Colonic mucosa (tissue), 4 donors: ENCODE measurements around the gene MS4A12. TPM values are rescaled to one million over a fixed set of nuclear protein-coding genes. Genes with fewer than 3 reads are reported as not detected.

Experiments
- DNase-seq: peaks from one replicate; pipeline ENCODE4 v3.0.0-alpha.2; 2020
- H3K27ac ChIP-seq: fragments of 200-600 bp; one replicate; pipeline ENCODE4 v1.8.0; 2021
- H3K27me3 ChIP-seq: fragments of 200-600 bp; one replicate; pipeline ENCODE4 v1.8.0; 2021
- H3K36me3 ChIP-seq: fragments of 200-600 bp; one replicate; pipeline ENCODE4 v1.8.0; 2021
- H3K4me1 ChIP-seq: fragments of 200-600 bp; one replicate; pipeline ENCODE4 v1.8.0; 2021; ENCODE audit warnings: mild to moderate bottlenecking
- H3K4me3 ChIP-seq: fragments of 200-600 bp; one replicate; pipeline ENCODE4 v1.8.0; 2021
- H3K9ac ChIP-seq, 2 donors: one replicate each; pipeline ENCODE4 v1.7.0; 2013; ENCODE audit warnings: control low read depth in 2 of 2, low read depth in 2 of 2, low read length in 2 of 2
- H3K9me3 ChIP-seq: fragments of 200-600 bp; one replicate; pipeline ENCODE4 v1.8.0; 2021
- intact Hi-C: fragments of 100-400 bp; cut with DNase I; formaldehyde crosslinking; loops from one replicate; pipeline ENCODE4 v1.14.1; 2022
- total RNA-seq, 2 donors: library from RNA; stranded (reverse); fragmentation: NEBNext Ultra II Directional in 1 of 2; extraction: Animal tissue kit (Norgen Biotek cat#: 25700) in 1 of 2; gene quantifications; one replicate each; pipeline ENCODE4 v1.2.1, GENCODE V29; 2021
- TF ChIP-seq, protein P1 (sequence below): fragments of 200-600 bp; IDR thresholded peaks from one replicate; pipeline ENCODE4 v1.8.0; 2022; ENCODE audit warnings: antibody characterized with exemption, mild to moderate bottlenecking
- donor health status: healthy.
- donor health status: DM: no; HTN: no; CAD: no.
- donor health status: DM: no; HTN: no; CAD: no.

Gene MS4A12
- total RNA-seq, 2 donors from 2014 or later, result 46.5 to 445 TPM

- H3K27me3 ChIP-seq, result no peaks in the 10 kb centered on the region
- peak; percentile 47 for DNase-seq
- H3K36me3 ChIP-seq, result no peaks in the 10 kb centered on the region
- H3K9ac ChIP-seq, result no peak overlapping the region
- no peaks in the 10 kb centered on the region for H3K4me1 ChIP-seq
- H3K27ac ChIP-seq, result no peak overlapping the region
- TF ChIP-seq, protein P1, sequence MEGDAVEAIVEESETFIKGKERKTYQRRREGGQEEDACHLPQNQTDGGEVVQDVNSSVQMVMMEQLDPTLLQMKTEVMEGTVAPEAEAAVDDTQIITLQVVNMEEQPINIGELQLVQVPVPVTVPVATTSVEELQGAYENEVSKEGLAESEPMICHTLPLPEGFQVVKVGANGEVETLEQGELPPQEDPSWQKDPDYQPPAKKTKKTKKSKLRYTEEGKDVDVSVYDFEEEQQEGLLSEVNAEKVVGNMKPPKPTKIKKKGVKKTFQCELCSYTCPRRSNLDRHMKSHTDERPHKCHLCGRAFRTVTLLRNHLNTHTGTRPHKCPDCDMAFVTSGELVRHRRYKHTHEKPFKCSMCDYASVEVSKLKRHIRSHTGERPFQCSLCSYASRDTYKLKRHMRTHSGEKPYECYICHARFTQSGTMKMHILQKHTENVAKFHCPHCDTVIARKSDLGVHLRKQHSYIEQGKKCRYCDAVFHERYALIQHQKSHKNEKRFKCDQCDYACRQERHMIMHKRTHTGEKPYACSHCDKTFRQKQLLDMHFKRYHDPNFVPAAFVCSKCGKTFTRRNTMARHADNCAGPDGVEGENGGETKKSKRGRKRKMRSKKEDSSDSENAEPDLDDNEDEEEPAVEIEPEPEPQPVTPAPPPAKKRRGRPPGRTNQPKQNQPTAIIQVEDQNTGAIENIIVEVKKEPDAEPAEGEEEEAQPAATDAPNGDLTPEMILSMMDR, result peak; percentile 39
- intact Hi-C loops, result loop anchor here (5.0 kb wide), 1 partner anchor 124 kb away; no protein-coding TSS in a partner anchor
- H3K9me3 ChIP-seq, result no peaks in the 10 kb centered on the region
- no peak overlapping the region for H3K4me3 ChIP-seq
Measured at GRCh38 chr11:60485987-60486386, 6.6 kb upstream of the MS4A12 start.

DNA sequence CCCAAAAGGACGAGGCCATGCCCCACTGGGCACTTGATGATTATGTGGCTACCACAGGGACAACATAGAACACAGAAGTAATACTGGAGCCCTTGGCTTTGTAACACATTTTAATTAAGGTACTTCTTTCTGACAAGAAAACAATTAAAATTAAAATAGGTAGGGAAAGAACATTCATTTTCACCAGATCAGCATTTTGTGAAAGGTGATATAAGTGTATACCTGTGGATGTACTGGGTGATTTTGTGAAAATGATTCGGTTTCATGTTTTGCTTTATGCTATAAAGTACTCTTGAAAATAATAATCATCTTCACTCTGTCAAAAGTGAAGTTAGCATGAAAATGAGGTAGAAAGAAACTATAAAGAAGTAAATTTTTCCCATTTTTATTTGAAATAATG is 876 bp downstream of the MS4A12 start:
- TF ChIP-seq, protein P1, result no peak
- no peaks in the 10 kb centered on the region for H3K36me3 ChIP-seq
- H3K27ac ChIP-seq, result peak overlapping the region; percentile 2
- no peaks in the 10 kb centered on the region for H3K9me3 ChIP-seq
- DNase-seq, result no peak
- intact Hi-C loops, result no loop called here
- H3K27me3 ChIP-seq, result no peaks in the 10 kb centered on the region
- no peak overlapping the region for H3K9ac ChIP-seq
- no peaks in the 10 kb centered on the region for H3K4me1 ChIP-seq
- no peak overlapping the region for H3K4me3 ChIP-seq

DNA sequence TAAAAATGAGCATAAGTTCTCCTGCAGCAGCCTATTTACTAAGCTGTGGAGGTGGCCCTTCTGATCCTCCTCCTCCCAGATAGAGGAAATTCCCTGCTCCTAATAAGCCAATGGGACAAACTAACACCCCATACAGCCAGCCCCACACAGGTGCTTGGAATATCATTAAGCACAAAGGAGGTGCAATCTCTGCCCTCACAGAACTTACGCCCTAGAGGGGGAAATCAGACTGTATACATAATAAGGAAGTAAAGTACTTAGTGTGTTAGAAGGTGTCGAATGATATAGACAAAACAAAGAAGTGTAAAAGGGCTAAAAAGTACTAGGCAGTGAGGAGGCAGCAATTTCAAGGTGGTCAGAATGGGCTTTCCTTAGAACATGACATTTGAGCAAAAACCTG is 5.8 kb downstream of the MS4A12 start:
- TF ChIP-seq, protein P1, result no peak
- Histone ChIP-seq H3K27ac (peak overlapping the region; percentile 79), H3K9ac (peak overlapping the region in 1 of 2 donors; percentile 43)

DNA sequence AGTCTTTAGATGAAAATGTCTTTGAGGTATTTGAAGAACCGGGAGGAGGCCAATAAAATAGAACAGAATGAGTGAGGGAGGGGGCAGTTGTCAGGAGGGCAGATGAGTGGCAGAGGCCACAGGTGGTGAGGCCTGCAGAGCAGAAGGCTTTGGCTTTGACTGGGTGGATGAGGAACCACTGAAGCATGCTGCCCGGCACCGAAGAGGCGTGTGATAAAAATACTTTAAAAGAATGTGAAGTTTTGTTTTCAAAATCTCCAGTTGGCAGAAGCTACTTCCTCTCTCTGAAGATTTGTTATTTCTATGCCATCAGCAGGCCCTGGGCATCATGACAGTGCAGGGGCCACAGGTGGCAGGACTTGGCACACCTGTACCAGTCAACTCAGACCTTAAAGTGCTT is 6.3 kb downstream of the MS4A12 start:
- Histone ChIP-seq H3K9me3 (no peaks in the 10 kb centered on the region), H3K4me1 (peaks cover 21% of the 10 kb centered on the region), H3K27ac (peak overlapping the region; percentile 79), H3K27me3 (no peaks in the 10 kb centered on the region), H3K36me3 (no peaks in the 10 kb centered on the region), H3K9ac (peak overlapping the region in 1 of 2 donors; percentile 43), H3K4me3 (no peak overlapping the region)
- DNase-seq, result peak; percentile 56
- TF ChIP-seq, protein P1, result no peak
- intact Hi-C loops, result no loop called here

More for the DNA sequence above, 5.8 kb downstream of the MS4A12 start:
- no peaks in the 10 kb centered on the region for H3K36me3 ChIP-seq
- peaks cover 21% of the 10 kb centered on the region for H3K4me1 ChIP-seq
- H3K4me3 ChIP-seq, result no peak overlapping the region
- DNase-seq, result no peak
- H3K9me3 ChIP-seq, result no peaks in the 10 kb centered on the region
- intact Hi-C loops, result no loop called here
- no peaks in the 10 kb centered on the region for H3K27me3 ChIP-seq

DNA sequence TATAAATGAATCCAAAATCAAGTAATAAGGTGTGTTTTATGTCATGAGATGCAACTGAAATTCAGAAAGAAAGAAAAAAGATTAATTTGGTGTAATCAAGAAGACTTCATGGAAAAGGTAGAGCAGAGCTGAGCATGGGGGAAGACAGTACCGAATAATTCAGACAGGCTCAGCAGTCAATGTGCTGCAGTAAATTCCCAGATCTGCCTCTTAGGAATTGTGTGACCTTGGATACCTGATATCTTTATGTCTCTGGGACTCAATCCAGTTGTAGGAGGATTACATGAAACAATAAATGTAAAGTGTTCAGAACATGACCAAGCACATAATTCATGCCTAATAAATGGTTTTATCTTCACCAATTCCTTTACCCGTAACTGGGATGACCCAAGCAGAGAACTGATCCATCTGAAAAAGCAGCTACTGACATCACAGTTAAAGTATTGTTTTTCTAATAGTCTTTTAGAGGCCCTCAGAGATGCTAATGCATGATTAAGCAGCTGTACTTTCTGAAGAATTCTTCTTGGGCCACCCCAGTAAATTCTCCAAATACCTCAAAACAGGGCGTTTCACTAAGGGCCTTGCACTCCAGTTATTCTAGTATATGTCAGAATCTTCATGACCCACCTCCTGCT is 7.8 kb downstream of the MS4A12 start:
- Histone ChIP-seq H3K36me3 (no peaks in the 10 kb centered on the region), H3K27ac (peak overlapping the region; percentile 82), H3K9me3 (no peaks in the 10 kb centered on the region), H3K27me3 (no peaks in the 10 kb centered on the region), H3K9ac (no peak overlapping the region), H3K4me1 (peaks cover 21% of the 10 kb centered on the region), H3K4me3 (no peak overlapping the region)
- no peak for DNase-seq
- intact Hi-C loops, result no loop called here
- TF ChIP-seq, protein P1, result no peak
